GM12874 (cell line): ENCODE results near the gene C17orf100.

Experiments used
- CTCF ChIP-seq: IDR thresholded peaks from 2 replicates; pipeline ENCODE4 v1.5.1; 2011; ENCODE audit warnings: low read depth, mild to moderate bottlenecking, control low read depth, low read length, moderate library complexity; ENCODE audit not compliant: insufficient read depth

C17orf100 gene

GRCh38 chr17:6651354-6651918, at the start of gene C17orf100, which contains the start of gene MED31:
TSS of gene C17orf100 (plus strand) at chr17:6651762. CDS start at chr17:6651914, 152 bp downstream.
TSS of gene MED31 (minus strand) at chr17:6651605. CDS start at chr17:6651528, 77 bp downstream.
- no peak for TF ChIP-seq CTCF

GRCh38 chr17:6602141-6602540, 49.4 kb upstream of the C17orf100 start:
- TF ChIP-seq CTCF = no peak

- no peak for TF ChIP-seq CTCF
Measured at GRCh38 chr17:6603744-6604325, 47.7 kb upstream of the C17orf100 start.

- no peak for TF ChIP-seq CTCF
Measured at GRCh38 chr17:6605142-6605541, 46.4 kb upstream of the C17orf100 start.

- TF ChIP-seq CTCF = no peak
Measured at GRCh38 chr17:6608321-6608720, 43.2 kb upstream of the C17orf100 start.

- TF ChIP-seq CTCF = no peak
Measured at GRCh38 chr17:6610011-6610410, 41.6 kb upstream of the C17orf100 start.

GRCh38 chr17:6611231-6611630, 40.3 kb upstream of the C17orf100 start:
- TF ChIP-seq CTCF = no peak
